Measurements from ENCODE around the gene CLPTM1L.

DNA sequence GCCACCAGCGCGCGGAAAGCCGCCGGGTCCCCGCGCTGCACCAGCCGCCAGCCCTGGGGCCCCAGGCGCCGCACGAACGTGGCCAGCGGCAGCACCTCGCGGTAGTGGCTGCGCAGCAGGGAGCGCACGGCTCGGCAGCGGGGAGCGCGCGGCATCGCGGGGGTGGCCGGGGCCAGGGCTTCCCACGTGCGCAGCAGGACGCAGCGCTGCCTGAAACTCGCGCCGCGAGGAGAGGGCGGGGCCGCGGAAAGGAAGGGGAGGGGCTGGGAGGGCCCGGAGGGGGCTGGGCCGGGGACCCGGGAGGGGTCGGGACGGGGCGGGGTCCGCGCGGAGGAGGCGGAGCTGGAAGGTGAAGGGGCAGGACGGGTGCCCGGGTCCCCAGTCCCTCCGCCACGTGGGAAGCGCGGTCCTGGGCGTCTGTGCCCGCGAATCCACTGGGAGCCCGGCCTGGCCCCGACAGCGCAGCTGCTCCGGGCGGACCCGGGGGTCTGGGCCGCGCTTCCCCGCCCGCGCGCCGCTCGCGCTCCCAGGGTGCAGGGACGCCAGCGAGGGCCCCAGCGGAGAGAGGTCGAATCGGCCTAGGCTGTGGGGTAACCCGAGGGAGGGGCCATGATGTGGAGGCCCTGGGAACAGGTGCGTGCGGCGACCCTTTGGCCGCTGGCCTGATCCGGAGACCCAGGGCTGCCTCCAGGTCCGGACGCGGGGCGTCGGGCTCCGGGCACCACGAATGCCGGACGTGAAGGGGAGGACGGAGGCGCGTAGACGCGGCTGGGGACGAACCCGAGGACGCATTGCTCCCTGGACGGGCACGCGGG, 49.9 kb downstream of the CLPTM1L start, which contains the start of gene TERT:
- TF ChIP-seq GATA3 (IDR thresholded peaks at IDR 0.05; ENCODE audit: low read depth, low read length) = no peak
- TF ChIP-seq GATA2 (IDR thresholded peaks at IDR 0.05; ENCODE audit: low read depth, low read length) = no peak

Measured in SH-SY5Y (cell line).